Measurements from ENCODE around the gene F12. TPM values are rescaled to one million over a fixed set of nuclear protein-coding genes. Genes with fewer than 3 reads are reported as not detected.

F12 gene
- polyA plus RNA-seq, 1 of the 3 experiments (the other 2 are of a cell fraction), result 4.3 TPM

GRCh38 chr5:177387405-177387804, 22.0 kb downstream of the F12 start:
- Histone ChIP-seq H3K4me3 (ENCODE audit: low read depth in 2 of 2, low read length in 1 of 2) (no peak overlapping the region), H2AFZ (ENCODE audit: low read depth) (no peak overlapping the region), H3K9me2 (no peaks in the 10 kb centered on the region), H3F3A (replicated peaks; ENCODE audit: insufficient read depth) (peaks cover 5% of the 10 kb centered on the region), H4K20me1 (ENCODE audit: insufficient read depth) (no peaks in the 10 kb centered on the region), H3K4me2 (no peak overlapping the region), H3K79me2 (ENCODE audit: insufficient read depth) (no peaks in the 10 kb centered on the region), H3K27ac (ENCODE audit: low read depth in 2 of 2, low read length in 1 of 2) (no peak overlapping the region), H3K36me3 (replicated peaks in 1 of 2; ENCODE audit: control insufficient read depth in 1 of 2, insufficient read depth in 2 of 2, low read length in 1 of 2) (no peaks in the 10 kb centered on the region), H3K9ac (no peak overlapping the region), H3K4me1 (ENCODE audit: control insufficient read depth in 1 of 2, insufficient read depth in 2 of 2, low read depth in 1 of 2, low read length in 1 of 2) (peaks cover 0 to 3% of the 10 kb centered on the region in 2 experiments; a peak in 1 of 4 replicates), H3K9me3 (no peaks in the 10 kb centered on the region), H3K27me3 (ENCODE audit: insufficient read depth) (no peaks in the 10 kb centered on the region)
- ChIA-PET POLR2A (no interaction called here), CTCF (interaction anchor here (0.8 to 14.2 kb wide), 8 partner anchors 9 to 115 kb away, joined by 3 to 318 read pairs (median 50); partner anchors contain the start of gene PRR7)
- WGBS (ENCODE audit: low lambda C conversion rate), result 80% methylated on average over 9 of the region's 14 CpGs
- DNase-seq, result no peak
- no peak for TF ChIP-seq GABPA (IDR thresholded peaks at IDR 0.05; ENCODE audit: low read depth)

DNA sequence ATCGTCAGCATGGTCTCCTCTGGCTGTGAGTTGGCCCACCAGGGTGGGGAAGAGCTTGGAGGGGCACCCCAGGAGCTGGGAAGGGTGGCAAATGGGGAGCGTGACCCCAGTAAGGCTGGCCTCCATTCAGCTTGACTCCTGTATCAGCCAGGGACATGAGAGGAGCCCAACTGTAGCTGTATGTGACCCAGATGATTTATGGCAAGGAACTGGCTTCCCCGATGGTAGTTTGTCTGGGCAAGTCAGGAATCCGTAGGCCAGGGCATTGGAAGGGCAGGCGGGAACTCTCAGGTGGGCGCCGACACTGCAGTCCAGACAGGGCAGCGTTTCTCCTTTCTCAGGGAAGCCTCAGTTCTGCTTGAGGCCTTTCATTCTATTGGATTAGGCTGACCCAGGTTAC, 22.8 kb downstream of the F12 start:
- no peaks in the 10 kb centered on the region for H3K27me3 ChIP-seq (ENCODE audit: insufficient read depth)
- no peak overlapping the region for H3K4me3 ChIP-seq (ENCODE audit: low read depth in 2 of 2, low read length in 1 of 2)
- H4K20me1 ChIP-seq (ENCODE audit: insufficient read depth), result no peaks in the 10 kb centered on the region
- H2AFZ ChIP-seq (ENCODE audit: low read depth), result no peak overlapping the region
- no peaks in the 10 kb centered on the region for H3K36me3 ChIP-seq (replicated peaks in 1 of 2; ENCODE audit: control insufficient read depth in 1 of 2, insufficient read depth in 2 of 2, low read length in 1 of 2)
- ChIA-PET CTCF (interaction anchor here (1.0 to 14.2 kb wide), 6 partner anchors 16 to 116 kb away, joined by 3 to 209 read pairs (median 23); no protein-coding TSS in a partner anchor), POLR2A (no interaction called here)
- H3K27ac ChIP-seq (ENCODE audit: low read depth in 2 of 2, low read length in 1 of 2), result no peak overlapping the region
- DNase-seq, result no peak
- H3K79me2 ChIP-seq (ENCODE audit: insufficient read depth), result no peaks in the 10 kb centered on the region
- no peak overlapping the region for H3K9ac ChIP-seq
- H3K9me2 ChIP-seq, result no peaks in the 10 kb centered on the region
- H3K9me3 ChIP-seq, result no peaks in the 10 kb centered on the region
- peaks cover 0 to 3% of the 10 kb centered on the region in 2 experiments; a peak in 1 of 4 replicates for H3K4me1 ChIP-seq (ENCODE audit: control insufficient read depth in 1 of 2, insufficient read depth in 2 of 2, low read depth in 1 of 2, low read length in 1 of 2)
- TF ChIP-seq GATA2 (CRISPR knock-in tag; IDR thresholded peaks at IDR 0.05) (no peak), USF2 (IDR thresholded peaks at IDR 0.05; ENCODE audit: borderline replicate concordance, low read depth, low read length) (no peak), ELF1 (IDR thresholded peaks at IDR 0.05) (no peak), GABPA (IDR thresholded peaks at IDR 0.05; ENCODE audit: low read depth) (no peak), NRF1 (IDR thresholded peaks at IDR 0.05; ENCODE audit: low read depth, low read length) (no peak), RAD21 (IDR thresholded peaks at IDR 0.05; ENCODE audit: low read length) (no peak), FOSL2 (IDR thresholded peaks at IDR 0.05; ENCODE audit: borderline replicate concordance, low read depth) (no peak), JUND (IDR thresholded peaks at IDR 0.05) (no peak), FOXM1 (IDR thresholded peaks at IDR 0.05; ENCODE audit: low read depth) (no peak), TCF12 (IDR thresholded peaks at IDR 0.05) (no peak), YY1 (IDR thresholded peaks at IDR 0.05; ENCODE audit: low read depth) (no peak), FOXJ3 (CRISPR knock-in tag; IDR thresholded peaks at IDR 0.05) (no peak), NFIC (IDR thresholded peaks at IDR 0.05; ENCODE audit: borderline replicate concordance) (no peak)
- TF ChIP-seq, protein P1, sequence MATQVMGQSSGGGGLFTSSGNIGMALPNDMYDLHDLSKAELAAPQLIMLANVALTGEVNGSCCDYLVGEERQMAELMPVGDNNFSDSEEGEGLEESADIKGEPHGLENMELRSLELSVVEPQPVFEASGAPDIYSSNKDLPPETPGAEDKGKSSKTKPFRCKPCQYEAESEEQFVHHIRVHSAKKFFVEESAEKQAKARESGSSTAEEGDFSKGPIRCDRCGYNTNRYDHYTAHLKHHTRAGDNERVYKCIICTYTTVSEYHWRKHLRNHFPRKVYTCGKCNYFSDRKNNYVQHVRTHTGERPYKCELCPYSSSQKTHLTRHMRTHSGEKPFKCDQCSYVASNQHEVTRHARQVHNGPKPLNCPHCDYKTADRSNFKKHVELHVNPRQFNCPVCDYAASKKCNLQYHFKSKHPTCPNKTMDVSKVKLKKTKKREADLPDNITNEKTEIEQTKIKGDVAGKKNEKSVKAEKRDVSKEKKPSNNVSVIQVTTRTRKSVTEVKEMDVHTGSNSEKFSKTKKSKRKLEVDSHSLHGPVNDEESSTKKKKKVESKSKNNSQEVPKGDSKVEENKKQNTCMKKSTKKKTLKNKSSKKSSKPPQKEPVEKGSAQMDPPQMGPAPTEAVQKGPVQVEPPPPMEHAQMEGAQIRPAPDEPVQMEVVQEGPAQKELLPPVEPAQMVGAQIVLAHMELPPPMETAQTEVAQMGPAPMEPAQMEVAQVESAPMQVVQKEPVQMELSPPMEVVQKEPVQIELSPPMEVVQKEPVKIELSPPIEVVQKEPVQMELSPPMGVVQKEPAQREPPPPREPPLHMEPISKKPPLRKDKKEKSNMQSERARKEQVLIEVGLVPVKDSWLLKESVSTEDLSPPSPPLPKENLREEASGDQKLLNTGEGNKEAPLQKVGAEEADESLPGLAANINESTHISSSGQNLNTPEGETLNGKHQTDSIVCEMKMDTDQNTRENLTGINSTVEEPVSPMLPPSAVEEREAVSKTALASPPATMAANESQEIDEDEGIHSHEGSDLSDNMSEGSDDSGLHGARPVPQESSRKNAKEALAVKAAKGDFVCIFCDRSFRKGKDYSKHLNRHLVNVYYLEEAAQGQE (IDR thresholded peaks at IDR 0.05; ENCODE audit: low read depth, low read length), result no peak
- TF ChIP-seq, protein P2, sequence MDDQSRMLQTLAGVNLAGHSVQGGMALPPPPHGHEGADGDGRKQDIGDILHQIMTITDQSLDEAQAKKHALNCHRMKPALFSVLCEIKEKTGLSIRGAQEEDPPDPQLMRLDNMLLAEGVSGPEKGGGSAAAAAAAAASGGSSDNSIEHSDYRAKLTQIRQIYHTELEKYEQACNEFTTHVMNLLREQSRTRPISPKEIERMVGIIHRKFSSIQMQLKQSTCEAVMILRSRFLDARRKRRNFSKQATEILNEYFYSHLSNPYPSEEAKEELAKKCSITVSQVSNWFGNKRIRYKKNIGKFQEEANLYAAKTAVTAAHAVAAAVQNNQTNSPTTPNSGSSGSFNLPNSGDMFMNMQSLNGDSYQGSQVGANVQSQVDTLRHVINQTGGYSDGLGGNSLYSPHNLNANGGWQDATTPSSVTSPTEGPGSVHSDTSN (IDR thresholded peaks at IDR 0.05), result no peak
- H3F3A ChIP-seq (replicated peaks; ENCODE audit: insufficient read depth), result peaks cover 5% of the 10 kb centered on the region
- 68% methylated on average over 5 of the region's 8 CpGs for WGBS (ENCODE audit: low lambda C conversion rate)
- no peak overlapping the region for H3K4me2 ChIP-seq
